HEK293T (cell line): ENCODE data around the gene GPR15.

Experiments used
- CTCF ChIA-PET: fragments of 350-600 bp; formaldehyde crosslinking; extraction: SDS; loops from one replicate; lab custom pipeline; 2021; ENCODE audit warnings: antibody characterized with exemption, inconsistent platforms; lab: Yijun Ruan, JAX
- POLR2A ChIA-PET: fragments of 350-600 bp; formaldehyde crosslinking; extraction: SDS; loops from one replicate; lab custom pipeline; 2020; ENCODE audit warnings: antibody characterized with exemption, inconsistent platforms; lab: Yijun Ruan, JAX
- DNase-seq: peaks from one replicate; pipeline ENCODE4 v3.0.0; 2012; ENCODE audit warnings: mixed read lengths; ENCODE audit errors: extremely low spot score
- ARNT ChIP-seq: fragments of 450-650 bp; IDR thresholded peaks from 2 replicates; pipeline ENCODE4 v1.6.1; 2017; ENCODE audit warnings: mild to moderate bottlenecking
- BHLHE40 ChIP-seq: fragments of 450-650 bp; IDR thresholded peaks from 2 replicates; pipeline ENCODE4 v1.6.1; 2016; ENCODE audit warnings: mild to moderate bottlenecking, moderate library complexity, borderline replicate concordance
- CTBP1 ChIP-seq: fragments of 450-650 bp; IDR thresholded peaks from 2 replicates; pipeline ENCODE4 v1.6.1; 2016; ENCODE audit warnings: borderline replicate concordance
- ELF4 ChIP-seq: fragments of 450-650 bp; IDR thresholded peaks from 2 replicates; pipeline ENCODE4 v1.6.1; 2017; ENCODE audit warnings: antibody characterized with exemption
- FOXA1 ChIP-seq: fragments of 450-650 bp; IDR thresholded peaks from 2 replicates; pipeline ENCODE4 v1.6.1; 2016; ENCODE audit warnings: mild to moderate bottlenecking
- FOXK2 ChIP-seq: fragments of 450-650 bp; IDR thresholded peaks from 2 replicates; pipeline ENCODE4 v1.6.1; 2016; ENCODE audit warnings: mild to moderate bottlenecking
- FOXM1 ChIP-seq: fragments of 450-650 bp; IDR thresholded peaks from 2 replicates; pipeline ENCODE4 v1.6.1; 2017; ENCODE audit warnings: mild to moderate bottlenecking, borderline replicate concordance
- HDGF ChIP-seq: fragments of 450-650 bp; IDR thresholded peaks from 2 replicates; pipeline ENCODE4 v1.6.1; 2017; ENCODE audit warnings: antibody characterized with exemption, borderline replicate concordance
- L3MBTL2 ChIP-seq: fragments of 450-650 bp; conservative IDR thresholded peaks from 2 replicates; pipeline ENCODE4 v1.6.1; 2016; ENCODE audit warnings: mild to moderate bottlenecking
- LEF1 ChIP-seq: fragments of 450-650 bp; IDR thresholded peaks from 2 replicates; pipeline ENCODE4 v1.6.1; 2017; ENCODE audit warnings: mild to moderate bottlenecking, borderline replicate concordance
- NFRKB ChIP-seq: fragments of 450-650 bp; IDR thresholded peaks from 2 replicates; pipeline ENCODE4 v1.6.1; 2016; ENCODE audit warnings: mild to moderate bottlenecking, moderate library complexity
- SP1 ChIP-seq: fragments of 450-650 bp; IDR thresholded peaks from 2 replicates; pipeline ENCODE4 v1.6.1; 2017
- SUZ12 ChIP-seq: fragments of 450-650 bp; IDR thresholded peaks from 2 replicates; pipeline ENCODE4 v1.6.1; 2016; ENCODE audit warnings: mild to moderate bottlenecking
- TARDBP ChIP-seq: fragments of 450-650 bp; IDR thresholded peaks from 2 replicates; pipeline ENCODE4 v1.6.1; 2016
- ZNF384 ChIP-seq: fragments of 450-650 bp; IDR thresholded peaks from 2 replicates; pipeline ENCODE4 v1.6.1; 2016
- TF ChIP-seq, protein P1 (sequence below): fragments of 450-650 bp; IDR thresholded peaks from 2 replicates; pipeline ENCODE4 v1.6.1; 2016

The GPR15 gene

DNA sequence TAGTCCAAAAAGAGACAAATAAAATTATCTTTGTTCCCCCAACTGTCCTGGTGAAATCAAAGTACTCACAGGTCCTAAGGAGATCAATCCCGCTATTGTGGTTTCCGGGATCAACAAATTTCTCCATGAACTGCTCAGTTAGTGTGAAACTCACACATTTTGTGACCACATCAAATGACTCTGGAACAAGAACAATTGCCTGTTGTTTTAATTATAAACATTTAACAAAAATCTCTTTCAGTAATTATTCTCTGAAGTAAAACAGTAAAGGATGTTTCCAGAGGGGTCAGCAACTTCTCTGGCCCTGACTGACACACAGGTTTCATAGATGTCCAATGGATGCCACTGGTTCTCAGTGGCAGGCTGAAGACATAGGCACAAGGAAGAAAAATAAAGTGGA is 13.0 kb upstream of the GPR15 start:
- POLR2A ChIA-PET: no interaction called here
- DNase-seq: no peak
- no peak for TF ChIP-seq FOXM1
- TF ChIP-seq BHLHE40: no peak
- no peak for TF ChIP-seq CTBP1
- no peak for TF ChIP-seq ELF4
- TF ChIP-seq HDGF: no peak
- TF ChIP-seq L3MBTL2: no peak
- TF ChIP-seq ZNF384: no peak
- TF ChIP-seq, protein P1, sequence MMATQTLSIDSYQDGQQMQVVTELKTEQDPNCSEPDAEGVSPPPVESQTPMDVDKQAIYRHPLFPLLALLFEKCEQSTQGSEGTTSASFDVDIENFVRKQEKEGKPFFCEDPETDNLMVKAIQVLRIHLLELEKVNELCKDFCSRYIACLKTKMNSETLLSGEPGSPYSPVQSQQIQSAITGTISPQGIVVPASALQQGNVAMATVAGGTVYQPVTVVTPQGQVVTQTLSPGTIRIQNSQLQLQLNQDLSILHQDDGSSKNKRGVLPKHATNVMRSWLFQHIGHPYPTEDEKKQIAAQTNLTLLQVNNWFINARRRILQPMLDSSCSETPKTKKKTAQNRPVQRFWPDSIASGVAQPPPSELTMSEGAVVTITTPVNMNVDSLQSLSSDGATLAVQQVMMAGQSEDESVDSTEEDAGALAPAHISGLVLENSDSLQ: no peak
- TF ChIP-seq SP1: no peak
- no peak for TF ChIP-seq ARNT
- no peak for TF ChIP-seq NFRKB
- no peak for TF ChIP-seq TARDBP
- CTCF ChIA-PET: no interaction called here

GRCh38 chr3:98519351-98519750 is 12.4 kb upstream of the GPR15 start:
- ChIA-PET CTCF (no interaction called here), POLR2A (no interaction called here)
- no peak for TF ChIP-seq LEF1
- no peak for TF ChIP-seq TARDBP
- no peak for TF ChIP-seq BHLHE40
- TF ChIP-seq SP1: no peak
- TF ChIP-seq FOXM1: no peak
- no peak for TF ChIP-seq ARNT
- no peak for TF ChIP-seq HDGF
- TF ChIP-seq ZNF384: no peak
- no peak for TF ChIP-seq CTBP1
- no peak for TF ChIP-seq NFRKB
- no peak for TF ChIP-seq ELF4
- no peak for TF ChIP-seq L3MBTL2
- no peak for TF ChIP-seq SUZ12
- TF ChIP-seq, protein P1: no peak
- no peak for TF ChIP-seq FOXA1
- no peak for TF ChIP-seq FOXK2
- no peak for DNase-seq

GRCh38 chr3:98521897-98522543 is 9.8 kb upstream of the GPR15 start:
- no peak for TF ChIP-seq NFRKB
- no peak for TF ChIP-seq ARNT
- TF ChIP-seq FOXK2: no peak
- TF ChIP-seq SP1: no peak
- TF ChIP-seq, protein P1: no peak
- TF ChIP-seq FOXA1: no peak
- TF ChIP-seq SUZ12: no peak
- no peak for TF ChIP-seq HDGF
- no peak for TF ChIP-seq BHLHE40
- no peak for TF ChIP-seq TARDBP
- no peak for TF ChIP-seq ZNF384
- no peak for TF ChIP-seq CTBP1
- no peak for TF ChIP-seq ELF4
- TF ChIP-seq FOXM1: no peak
- no peak for TF ChIP-seq L3MBTL2
- no peak for TF ChIP-seq LEF1
- ChIA-PET CTCF (no interaction called here), POLR2A (interaction anchor here (1.0 to 1.2 kb wide), 3 partner anchors 11 to 22 kb away, joined by 3 read pairs; no protein-coding TSS in a partner anchor)
- DNase-seq: peak; percentile 44

DNA sequence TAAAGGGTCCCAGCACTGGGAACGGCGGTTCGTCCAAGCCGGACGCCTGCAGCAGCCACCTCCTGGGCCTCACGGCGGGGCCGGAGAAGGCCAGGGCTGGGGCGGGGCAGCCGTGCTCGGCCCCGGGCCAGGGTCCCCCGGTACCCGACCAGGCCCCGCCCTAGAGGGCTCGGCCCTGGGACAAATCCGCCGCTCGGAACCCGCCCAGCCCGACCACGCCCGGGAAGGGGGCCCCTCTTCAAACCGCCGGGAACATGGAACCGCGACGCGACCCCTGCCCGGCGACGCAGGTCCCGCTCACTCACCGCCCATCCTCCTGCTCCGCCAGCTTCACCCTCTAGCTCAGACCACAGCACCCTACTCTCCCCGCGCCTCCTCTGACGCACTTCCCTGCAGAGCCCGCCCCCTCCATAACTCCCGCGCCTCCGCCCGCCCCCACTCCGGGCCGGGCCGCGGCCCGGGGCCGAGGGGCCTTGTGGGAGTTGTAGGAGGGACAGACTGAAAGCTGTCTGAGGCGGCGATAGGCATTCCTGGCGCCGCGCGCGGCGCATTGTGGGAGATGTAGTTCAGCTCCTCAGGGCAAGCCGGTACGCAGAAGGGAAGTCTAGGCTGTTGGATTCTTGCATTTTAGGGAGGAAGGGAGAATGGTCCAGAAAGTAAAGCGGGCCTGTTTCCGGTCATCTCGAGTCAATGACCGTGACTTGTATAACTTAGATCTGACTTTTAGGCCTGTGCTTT is 9.1 kb upstream of the GPR15 start, which contains the start of gene CLDND1:
Gene CLDND1, minus strand, starts transcription at position 359 of the 738 bp plus-strand sequence. CDS start 1,478 bp downstream, outside the sequence.
- CTCF ChIA-PET: no interaction called here
- DNase-seq: peak; percentile 93
- POLR2A ChIA-PET: interaction anchor here (0.8 to 1.2 kb wide), 6 partner anchors 10 to 70 kb away, joined by 3 to 7 read pairs (median 4); partner anchors contain the start of gene CPOX
- TF ChIP-seq SUZ12 (0 out of 2 replicates have a peak, but pooled peaks have one; percentile 59), ELF4 (peak; percentile 35; the same call in 1 of the 2 replicates), LEF1 (no peak), NFRKB (no peak)
- TF ChIP-seq, protein P1: peak; percentile 53

DNA sequence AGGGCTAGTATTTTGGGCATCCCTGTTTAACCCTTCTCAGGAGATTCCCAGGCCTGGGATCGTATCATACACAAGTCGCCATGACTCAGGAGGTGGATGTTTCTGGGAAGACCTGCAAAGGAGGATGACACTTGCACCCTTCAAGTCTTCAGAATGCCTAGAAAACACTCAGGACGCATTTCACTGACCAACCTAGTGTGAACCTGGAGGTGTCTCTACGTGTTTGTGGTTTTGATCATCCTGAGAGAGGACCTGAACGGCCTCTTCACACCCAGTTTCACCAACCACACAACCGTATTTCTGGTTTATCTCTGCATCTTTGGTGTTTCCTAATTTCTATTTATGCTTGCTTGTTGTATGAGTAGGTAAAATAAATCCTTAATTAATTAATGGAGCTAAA is 6.3 kb upstream of the GPR15 start:
- TF ChIP-seq ARNT (no peak), NFRKB (no peak), BHLHE40 (no peak), SP1 (no peak), HDGF (no peak), ZNF384 (no peak), FOXK2 (no peak), L3MBTL2 (no peak)
- CTCF ChIA-PET: no interaction called here
- POLR2A ChIA-PET: no interaction called here
- no peak for DNase-seq
